ENCODE results near the gene SLC35F4. TPM values are rescaled to one million over a fixed set of nuclear protein-coding genes. Genes with fewer than 3 reads are reported as not detected.

Gene SLC35F4
- total RNA-seq, 1 experiment from 2014 or later: not detected

DNA sequence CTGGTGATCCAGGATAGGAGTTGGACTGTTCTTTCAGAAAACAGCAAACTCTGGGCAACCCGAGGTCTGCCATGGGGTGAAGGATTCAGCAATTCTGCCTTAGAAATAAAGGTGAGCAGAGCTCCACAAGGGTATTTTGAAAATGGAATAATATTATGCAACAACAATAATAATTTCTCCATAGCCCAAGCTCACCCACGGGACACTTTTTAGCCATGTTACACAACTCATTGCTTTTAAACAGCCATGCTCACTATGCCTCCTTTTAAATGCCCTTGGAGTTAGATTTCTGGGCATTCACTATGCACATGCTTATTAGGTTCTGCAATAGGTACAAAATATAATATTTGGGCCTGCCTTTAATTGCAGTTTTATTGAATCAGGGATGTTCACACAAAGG lies 37.2 kb downstream of the SLC35F4 start:
- BruUV-seq (replicated peaks): no TSS peak
- H3K4me1 ChIP-seq (ENCODE audit: control insufficient read depth in 1 of 2, insufficient read depth in 2 of 2, low read length in 2 of 2): peaks cover 9 to 13% of the 10 kb centered on the region in 2 experiments; a peak in 3 of 4 replicates
- DNase-seq (ENCODE audit: low read depth, low spot score): no peak
- no peak overlapping the region for H2AFZ ChIP-seq (ENCODE audit: low read depth, low read length, poor library complexity, severe bottlenecking)
- TF ChIP-seq, protein P1, sequence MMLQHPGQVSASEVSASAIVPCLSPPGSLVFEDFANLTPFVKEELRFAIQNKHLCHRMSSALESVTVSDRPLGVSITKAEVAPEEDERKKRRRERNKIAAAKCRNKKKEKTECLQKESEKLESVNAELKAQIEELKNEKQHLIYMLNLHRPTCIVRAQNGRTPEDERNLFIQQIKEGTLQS (IDR thresholded peaks at IDR 0.05): no peak
- TF ChIP-seq EZH2phosphoT487 (IDR thresholded peaks at IDR 0.05; ENCODE audit: borderline replicate concordance) (no peak), ZNF274 (IDR thresholded peaks at IDR 0.05; ENCODE audit: low read depth, low read length) (no peak), ZFX (IDR thresholded peaks at IDR 0.05) (no peak), SP1 (IDR thresholded peaks at IDR 0.05; ENCODE audit: low read depth) (no peak), POLR2A (IDR thresholded peaks at IDR 0.05; ENCODE audit: borderline replicate concordance, extremely low read depth, insufficient read depth, insufficient read length) (no peak), TCF7L2 (IDR thresholded peaks at IDR 0.05; ENCODE audit: borderline replicate concordance, extremely low read depth, insufficient read depth, insufficient read length) (no peak), CBX3 (IDR thresholded peaks at IDR 0.05; ENCODE audit: low read depth) (no peak), ELF1 (IDR thresholded peaks at IDR 0.05; ENCODE audit: borderline replicate concordance, low read depth) (no peak), POLR2AphosphoS5 (IDR thresholded peaks at IDR 0.05; ENCODE audit: low read depth, low read length) (no peak)
- TF ChIP-seq, protein P2, sequence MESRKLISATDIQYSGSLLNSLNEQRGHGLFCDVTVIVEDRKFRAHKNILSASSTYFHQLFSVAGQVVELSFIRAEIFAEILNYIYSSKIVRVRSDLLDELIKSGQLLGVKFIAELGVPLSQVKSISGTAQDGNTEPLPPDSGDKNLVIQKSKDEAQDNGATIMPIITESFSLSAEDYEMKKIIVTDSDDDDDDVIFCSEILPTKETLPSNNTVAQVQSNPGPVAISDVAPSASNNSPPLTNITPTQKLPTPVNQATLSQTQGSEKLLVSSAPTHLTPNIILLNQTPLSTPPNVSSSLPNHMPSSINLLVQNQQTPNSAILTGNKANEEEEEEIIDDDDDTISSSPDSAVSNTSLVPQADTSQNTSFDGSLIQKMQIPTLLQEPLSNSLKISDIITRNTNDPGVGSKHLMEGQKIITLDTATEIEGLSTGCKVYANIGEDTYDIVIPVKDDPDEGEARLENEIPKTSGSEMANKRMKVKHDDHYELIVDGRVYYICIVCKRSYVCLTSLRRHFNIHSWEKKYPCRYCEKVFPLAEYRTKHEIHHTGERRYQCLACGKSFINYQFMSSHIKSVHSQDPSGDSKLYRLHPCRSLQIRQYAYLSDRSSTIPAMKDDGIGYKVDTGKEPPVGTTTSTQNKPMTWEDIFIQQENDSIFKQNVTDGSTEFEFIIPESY (IDR thresholded peaks at IDR 0.05; ENCODE audit: extremely low read depth, insufficient replicate concordance, low read length): no peak
- TF ChIP-seq, protein P3, sequence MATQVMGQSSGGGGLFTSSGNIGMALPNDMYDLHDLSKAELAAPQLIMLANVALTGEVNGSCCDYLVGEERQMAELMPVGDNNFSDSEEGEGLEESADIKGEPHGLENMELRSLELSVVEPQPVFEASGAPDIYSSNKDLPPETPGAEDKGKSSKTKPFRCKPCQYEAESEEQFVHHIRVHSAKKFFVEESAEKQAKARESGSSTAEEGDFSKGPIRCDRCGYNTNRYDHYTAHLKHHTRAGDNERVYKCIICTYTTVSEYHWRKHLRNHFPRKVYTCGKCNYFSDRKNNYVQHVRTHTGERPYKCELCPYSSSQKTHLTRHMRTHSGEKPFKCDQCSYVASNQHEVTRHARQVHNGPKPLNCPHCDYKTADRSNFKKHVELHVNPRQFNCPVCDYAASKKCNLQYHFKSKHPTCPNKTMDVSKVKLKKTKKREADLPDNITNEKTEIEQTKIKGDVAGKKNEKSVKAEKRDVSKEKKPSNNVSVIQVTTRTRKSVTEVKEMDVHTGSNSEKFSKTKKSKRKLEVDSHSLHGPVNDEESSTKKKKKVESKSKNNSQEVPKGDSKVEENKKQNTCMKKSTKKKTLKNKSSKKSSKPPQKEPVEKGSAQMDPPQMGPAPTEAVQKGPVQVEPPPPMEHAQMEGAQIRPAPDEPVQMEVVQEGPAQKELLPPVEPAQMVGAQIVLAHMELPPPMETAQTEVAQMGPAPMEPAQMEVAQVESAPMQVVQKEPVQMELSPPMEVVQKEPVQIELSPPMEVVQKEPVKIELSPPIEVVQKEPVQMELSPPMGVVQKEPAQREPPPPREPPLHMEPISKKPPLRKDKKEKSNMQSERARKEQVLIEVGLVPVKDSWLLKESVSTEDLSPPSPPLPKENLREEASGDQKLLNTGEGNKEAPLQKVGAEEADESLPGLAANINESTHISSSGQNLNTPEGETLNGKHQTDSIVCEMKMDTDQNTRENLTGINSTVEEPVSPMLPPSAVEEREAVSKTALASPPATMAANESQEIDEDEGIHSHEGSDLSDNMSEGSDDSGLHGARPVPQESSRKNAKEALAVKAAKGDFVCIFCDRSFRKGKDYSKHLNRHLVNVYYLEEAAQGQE (IDR thresholded peaks at IDR 0.05; ENCODE audit: low read depth): no peak
- no peak for ATAC-seq
- CTCF ChIA-PET: no interaction called here
- H3K79me2 ChIP-seq (ENCODE audit: insufficient read depth, low read length): no peaks in the 10 kb centered on the region
- no peak overlapping the region for H3K9ac ChIP-seq (ENCODE audit: low read length)
- H3K27ac ChIP-seq (ENCODE audit: low read depth, low read length): no peak overlapping the region
- no peaks in the 10 kb centered on the region for H3K27me3 ChIP-seq (ENCODE audit: insufficient read depth, low read length)
- intact Hi-C loops (cut with micrococcal nuclease): no loop called here
- no peaks in the 10 kb centered on the region for H4K20me1 ChIP-seq (ENCODE audit: insufficient read depth)
- RAD21 ChIA-PET (ENCODE audit: low non-redundant PET in 1 of 2, low total read pairs in 2 of 2, uncharacterized antibody in 2 of 2, unreplicated experiment in 2 of 2): no interaction called here
- POLR2A ChIA-PET: interaction anchor here (1.0 kb wide), 1 partner anchor 12 kb away, joined by 3 read pairs; no protein-coding TSS in a partner anchor
- no peak overlapping the region for H3K4me3 ChIP-seq (replicated peaks in 1 of 2; ENCODE audit: low read depth in 1 of 2, low read length in 2 of 2)
- no peaks in the 10 kb centered on the region for H3K9me2 ChIP-seq (ENCODE audit: insufficient read depth)
- H3K4me2 ChIP-seq (ENCODE audit: low read length): no peak overlapping the region
- no peaks in the 10 kb centered on the region for H3K36me3 ChIP-seq (ENCODE audit: control insufficient read depth in 1 of 2, insufficient read depth in 2 of 2, low read length in 2 of 2)
- H3K9me3 ChIP-seq (ENCODE audit: control insufficient read depth in 1 of 2, insufficient read depth in 1 of 2, low read depth in 1 of 2, low read length in 2 of 2): no peaks in the 10 kb centered on the region
